ENCODE data around the gene PHEX. TPM values are rescaled to one million over a fixed set of nuclear protein-coding genes. Genes with fewer than 3 reads are reported as not detected.

Gene PHEX
- total RNA-seq, 1 experiment from 2014 or later, result 0.27 TPM

DNA sequence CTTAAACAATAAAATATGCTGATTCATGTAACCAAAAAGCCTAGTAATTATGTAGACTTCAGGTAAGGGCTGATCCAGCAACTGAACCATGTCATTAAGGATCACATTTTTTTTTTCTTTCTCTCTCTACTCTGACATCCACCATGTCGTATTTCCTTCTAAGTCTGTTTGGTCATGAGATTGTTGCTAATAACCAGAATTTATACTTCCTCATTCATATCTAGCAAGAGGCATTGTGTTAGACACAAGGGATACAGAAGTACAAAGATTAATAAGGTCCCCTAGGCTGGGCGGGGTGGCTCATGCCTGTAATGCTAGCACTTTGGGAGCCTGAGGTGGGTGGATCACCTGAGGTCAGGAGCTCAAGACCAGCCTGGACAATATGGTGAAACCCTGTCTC, 24.1 kb downstream of the PHEX start:
- RAD21 ChIA-PET (ENCODE audit: low non-redundant PET in 1 of 2, low total read pairs in 2 of 2, uncharacterized antibody in 2 of 2, unreplicated experiment in 2 of 2), result no interaction called here
- Histone ChIP-seq H3K27ac (ENCODE audit: low read depth, low read length) (no peak overlapping the region), H3K4me2 (ENCODE audit: low read length) (no peak overlapping the region), H3K9me2 (ENCODE audit: insufficient read depth) (no peaks in the 10 kb centered on the region), H3K79me2 (ENCODE audit: insufficient read depth, low read length) (no peaks in the 10 kb centered on the region), H3K9me3 (ENCODE audit: control insufficient read depth in 1 of 2, insufficient read depth in 1 of 2, low read depth in 1 of 2, low read length in 2 of 2) (no peaks in the 10 kb centered on the region), H3K27me3 (ENCODE audit: insufficient read depth, low read length) (no peaks in the 10 kb centered on the region), H3K4me3 (replicated peaks in 1 of 2; ENCODE audit: low read depth in 1 of 2, low read length in 2 of 2) (no peak overlapping the region), H3K4me1 (ENCODE audit: control insufficient read depth in 1 of 2, insufficient read depth in 2 of 2, low read length in 2 of 2) (peaks cover 0 to 10% of the 10 kb centered on the region in 2 experiments; a peak in 1 of 4 replicates), H3K36me3 (ENCODE audit: control insufficient read depth in 1 of 2, insufficient read depth in 2 of 2, low read length in 2 of 2) (no peaks in the 10 kb centered on the region), H2AFZ (ENCODE audit: low read depth, low read length, poor library complexity, severe bottlenecking) (no peak overlapping the region), H3K9ac (ENCODE audit: low read length) (no peak overlapping the region), H4K20me1 (ENCODE audit: insufficient read depth) (no peaks in the 10 kb centered on the region)
- DNase-seq (ENCODE audit: low read depth, low spot score) (no peak), ATAC-seq (no peak)
- BruUV-seq (replicated peaks), result no TSS peak
- POLR2A ChIA-PET, result no interaction called here
- TF ChIP-seq POLR2AphosphoS5 (IDR thresholded peaks at IDR 0.05; ENCODE audit: low read depth, low read length) (no peak), POLR2A (IDR thresholded peaks at IDR 0.05; ENCODE audit: borderline replicate concordance, extremely low read depth, insufficient read depth, insufficient read length) (no peak), EGR1 (IDR thresholded peaks at IDR 0.05; ENCODE audit: low read depth) (no peak), SIN3A (IDR thresholded peaks at IDR 0.05; ENCODE audit: low read depth) (no peak), SRF (IDR thresholded peaks at IDR 0.05; ENCODE audit: low read depth) (no peak), FOSL1 (IDR thresholded peaks at IDR 0.05; ENCODE audit: low read depth) (no peak), EZH2 (IDR thresholded peaks at IDR 0.05) (no peak)
- TF ChIP-seq, protein P1, sequence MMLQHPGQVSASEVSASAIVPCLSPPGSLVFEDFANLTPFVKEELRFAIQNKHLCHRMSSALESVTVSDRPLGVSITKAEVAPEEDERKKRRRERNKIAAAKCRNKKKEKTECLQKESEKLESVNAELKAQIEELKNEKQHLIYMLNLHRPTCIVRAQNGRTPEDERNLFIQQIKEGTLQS (IDR thresholded peaks at IDR 0.05), result no peak
- intact Hi-C loops (cut with micrococcal nuclease), result no loop called here
- CTCF ChIA-PET, result no interaction called here

DNA sequence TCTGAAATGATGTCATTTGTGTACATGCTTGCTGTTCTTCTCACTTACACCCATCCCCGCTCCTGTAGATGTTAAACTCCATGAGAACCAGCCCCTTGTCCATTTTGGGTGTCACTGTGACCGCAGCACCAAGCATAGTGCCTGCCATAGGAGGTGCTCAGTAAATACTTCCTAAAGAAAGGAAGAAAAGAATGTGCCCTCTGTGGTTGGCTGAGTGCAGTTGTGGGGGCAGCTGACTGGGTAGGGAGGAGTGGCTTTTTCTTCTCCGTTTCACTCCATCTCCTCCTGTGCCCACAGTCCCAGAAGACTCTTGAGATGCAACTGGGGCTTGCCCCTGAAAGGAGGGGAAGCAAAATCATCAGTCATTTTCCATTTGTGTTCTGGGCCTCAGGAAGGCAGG, 25.5 kb downstream of the PHEX start:
- H3K27me3 ChIP-seq (ENCODE audit: insufficient read depth, low read length), result no peaks in the 10 kb centered on the region
- no peaks in the 10 kb centered on the region for H3K9me2 ChIP-seq (ENCODE audit: insufficient read depth)
- H4K20me1 ChIP-seq (ENCODE audit: insufficient read depth), result no peaks in the 10 kb centered on the region
- intact Hi-C loops (cut with micrococcal nuclease), result no loop called here
- H3K36me3 ChIP-seq (ENCODE audit: control insufficient read depth in 1 of 2, insufficient read depth in 2 of 2, low read length in 2 of 2), result no peaks in the 10 kb centered on the region
- peaks cover 0 to 10% of the 10 kb centered on the region in 2 experiments; a peak in 1 of 4 replicates for H3K4me1 ChIP-seq (ENCODE audit: control insufficient read depth in 1 of 2, insufficient read depth in 2 of 2, low read length in 2 of 2)
- H3K4me3 ChIP-seq (replicated peaks in 1 of 2; ENCODE audit: low read depth in 1 of 2, low read length in 2 of 2), result no peak overlapping the region
- H3K9ac ChIP-seq (ENCODE audit: low read length), result no peak overlapping the region
- no peak overlapping the region for H3K27ac ChIP-seq (ENCODE audit: low read depth, low read length)
- CTCF ChIA-PET, result no interaction called here
- H3K79me2 ChIP-seq (ENCODE audit: insufficient read depth, low read length), result no peaks in the 10 kb centered on the region
- no peaks in the 10 kb centered on the region for H3K9me3 ChIP-seq (ENCODE audit: control insufficient read depth in 1 of 2, insufficient read depth in 1 of 2, low read depth in 1 of 2, low read length in 2 of 2)
- no peak overlapping the region for H3K4me2 ChIP-seq (ENCODE audit: low read length)
- ATAC-seq (no peak), DNase-seq (ENCODE audit: low read depth, low spot score) (no peak)
- no TSS peak for BruUV-seq (replicated peaks)
- H2AFZ ChIP-seq (ENCODE audit: low read depth, low read length, poor library complexity, severe bottlenecking), result no peak overlapping the region
- POLR2A ChIA-PET, result no interaction called here
- RAD21 ChIA-PET (ENCODE audit: low non-redundant PET in 1 of 2, low total read pairs in 2 of 2, uncharacterized antibody in 2 of 2, unreplicated experiment in 2 of 2), result no interaction called here
- TF ChIP-seq RAD21 (IDR thresholded peaks at IDR 0.05; ENCODE audit: low read depth) (no peak), EZH2 (IDR thresholded peaks at IDR 0.05) (no peak), YY1 (IDR thresholded peaks at IDR 0.05; ENCODE audit: extremely low read depth, insufficient replicate concordance, low read depth, low read length) (no peak), EGR1 (IDR thresholded peaks at IDR 0.05; ENCODE audit: low read depth) (no peak), SIN3A (IDR thresholded peaks at IDR 0.05; ENCODE audit: low read depth) (no peak), SP1 (IDR thresholded peaks at IDR 0.05; ENCODE audit: low read depth) (no peak), FOSL1 (IDR thresholded peaks at IDR 0.05; ENCODE audit: low read depth) (no peak), POLR2A (IDR thresholded peaks at IDR 0.05; ENCODE audit: borderline replicate concordance, extremely low read depth, insufficient read depth, insufficient read length) (no peak), ZNF274 (IDR thresholded peaks at IDR 0.05; ENCODE audit: low read depth, low read length) (no peak), JUND (IDR thresholded peaks at IDR 0.05) (no peak), POLR2AphosphoS5 (IDR thresholded peaks at IDR 0.05; ENCODE audit: low read depth, low read length) (no peak), CEBPB (IDR thresholded peaks at IDR 0.05; ENCODE audit: low read depth) (no peak)
- TF ChIP-seq, protein P2, sequence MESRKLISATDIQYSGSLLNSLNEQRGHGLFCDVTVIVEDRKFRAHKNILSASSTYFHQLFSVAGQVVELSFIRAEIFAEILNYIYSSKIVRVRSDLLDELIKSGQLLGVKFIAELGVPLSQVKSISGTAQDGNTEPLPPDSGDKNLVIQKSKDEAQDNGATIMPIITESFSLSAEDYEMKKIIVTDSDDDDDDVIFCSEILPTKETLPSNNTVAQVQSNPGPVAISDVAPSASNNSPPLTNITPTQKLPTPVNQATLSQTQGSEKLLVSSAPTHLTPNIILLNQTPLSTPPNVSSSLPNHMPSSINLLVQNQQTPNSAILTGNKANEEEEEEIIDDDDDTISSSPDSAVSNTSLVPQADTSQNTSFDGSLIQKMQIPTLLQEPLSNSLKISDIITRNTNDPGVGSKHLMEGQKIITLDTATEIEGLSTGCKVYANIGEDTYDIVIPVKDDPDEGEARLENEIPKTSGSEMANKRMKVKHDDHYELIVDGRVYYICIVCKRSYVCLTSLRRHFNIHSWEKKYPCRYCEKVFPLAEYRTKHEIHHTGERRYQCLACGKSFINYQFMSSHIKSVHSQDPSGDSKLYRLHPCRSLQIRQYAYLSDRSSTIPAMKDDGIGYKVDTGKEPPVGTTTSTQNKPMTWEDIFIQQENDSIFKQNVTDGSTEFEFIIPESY (IDR thresholded peaks at IDR 0.05; ENCODE audit: extremely low read depth, insufficient replicate concordance, low read length), result no peak
- TF ChIP-seq, protein P3, sequence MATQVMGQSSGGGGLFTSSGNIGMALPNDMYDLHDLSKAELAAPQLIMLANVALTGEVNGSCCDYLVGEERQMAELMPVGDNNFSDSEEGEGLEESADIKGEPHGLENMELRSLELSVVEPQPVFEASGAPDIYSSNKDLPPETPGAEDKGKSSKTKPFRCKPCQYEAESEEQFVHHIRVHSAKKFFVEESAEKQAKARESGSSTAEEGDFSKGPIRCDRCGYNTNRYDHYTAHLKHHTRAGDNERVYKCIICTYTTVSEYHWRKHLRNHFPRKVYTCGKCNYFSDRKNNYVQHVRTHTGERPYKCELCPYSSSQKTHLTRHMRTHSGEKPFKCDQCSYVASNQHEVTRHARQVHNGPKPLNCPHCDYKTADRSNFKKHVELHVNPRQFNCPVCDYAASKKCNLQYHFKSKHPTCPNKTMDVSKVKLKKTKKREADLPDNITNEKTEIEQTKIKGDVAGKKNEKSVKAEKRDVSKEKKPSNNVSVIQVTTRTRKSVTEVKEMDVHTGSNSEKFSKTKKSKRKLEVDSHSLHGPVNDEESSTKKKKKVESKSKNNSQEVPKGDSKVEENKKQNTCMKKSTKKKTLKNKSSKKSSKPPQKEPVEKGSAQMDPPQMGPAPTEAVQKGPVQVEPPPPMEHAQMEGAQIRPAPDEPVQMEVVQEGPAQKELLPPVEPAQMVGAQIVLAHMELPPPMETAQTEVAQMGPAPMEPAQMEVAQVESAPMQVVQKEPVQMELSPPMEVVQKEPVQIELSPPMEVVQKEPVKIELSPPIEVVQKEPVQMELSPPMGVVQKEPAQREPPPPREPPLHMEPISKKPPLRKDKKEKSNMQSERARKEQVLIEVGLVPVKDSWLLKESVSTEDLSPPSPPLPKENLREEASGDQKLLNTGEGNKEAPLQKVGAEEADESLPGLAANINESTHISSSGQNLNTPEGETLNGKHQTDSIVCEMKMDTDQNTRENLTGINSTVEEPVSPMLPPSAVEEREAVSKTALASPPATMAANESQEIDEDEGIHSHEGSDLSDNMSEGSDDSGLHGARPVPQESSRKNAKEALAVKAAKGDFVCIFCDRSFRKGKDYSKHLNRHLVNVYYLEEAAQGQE (IDR thresholded peaks at IDR 0.05; ENCODE audit: low read depth), result no peak

Data from HCT116 (cell line).